Naive thymus-derived CD8-positive, alpha-beta T cell (primary cell): ENCODE results near the gene CCDC107. TPM values are rescaled to one million over a fixed set of nuclear protein-coding genes. Genes with fewer than 3 reads are reported as not detected.

Experiments
- ATAC-seq, 2 donors: fragments of 150-1000 bp; cut with Tn5 transposase in 1 of 2; sonication (Bioruptor Pico), chemical (Tn5 transposase) in 1 of 2; 1 replicate in 1 of 2; 2 replicates in 1 of 2; pipeline ENCODE4 v1.10.0; 2021; ENCODE audit warnings: mild to moderate bottlenecking in 2 of 2, moderate library complexity in 2 of 2
- POLR2A ChIA-PET: fragments of 350-600 bp; sonication (Branson Sonifier 250); formaldehyde crosslinking; loops from one replicate; lab custom pipeline; 2021; ENCODE audit warnings: antibody characterized with exemption; lab: Charles Lee
- DNase-seq, 10 donors: peaks; one replicate each; pipeline versions ENCODE4 v3.0.0 to v3.0.0-alpha.2; 2020 to 2022
- H3K27ac Mint-ChIP-seq, 10 donors: one replicate each; pipeline ENCODE4 v1.8.0; 2020 to 2022; ENCODE audit warnings: mild to moderate bottlenecking in 10 of 10, mixed read lengths in 10 of 10, moderate library complexity in 4 of 10, inconsistent platforms in 1 of 10
- H3K27me3 Mint-ChIP-seq, 5 donors: one replicate each; pipeline ENCODE4 v1.8.0; 2021 to 2022; ENCODE audit warnings: mixed read lengths in 5 of 5
- H3K36me3 Mint-ChIP-seq, 3 donors: one replicate each; pipeline ENCODE4 v1.8.0; 2020 to 2022; ENCODE audit warnings: mixed read lengths in 3 of 3, mild to moderate bottlenecking in 2 of 3, inconsistent platforms in 1 of 3
- H3K4me1 Mint-ChIP-seq, 4 donors: one replicate each; pipeline ENCODE4 v1.8.0; 2021 to 2022; ENCODE audit warnings: mixed read lengths in 4 of 4
- H3K4me3 Mint-ChIP-seq, 10 donors: one replicate each; pipeline ENCODE4 v1.8.0; 2020 to 2022; ENCODE audit warnings: mild to moderate bottlenecking in 10 of 10, mixed read lengths in 10 of 10, moderate library complexity in 6 of 10, inconsistent platforms in 1 of 10
- H3K9me3 Mint-ChIP-seq, 9 donors: one replicate each; pipeline ENCODE4 v1.8.0; 2020 to 2022; ENCODE audit warnings: mixed read lengths in 9 of 9, mild to moderate bottlenecking in 3 of 9, inconsistent platforms in 1 of 9, moderate library complexity in 1 of 9
- polyA plus RNA-seq, 3 donors: library from polyadenylated mRNA; unstranded; fragments of 300-500 nt; fragmentation: Illumina TruSeq; gene quantifications; one replicate each; pipeline ENCODE4 v1.2.3, GENCODE V29; 2021
- total RNA-seq, 8 experiments: library from RNA in 2 of 8; stranded (reverse) in 2 of 8; gene quantifications; one replicate each; pipeline ENCODE4 v1.2.3 and lab custom pipeline; 2021 to 2026

CCDC107 gene
- total and polyA plus RNA-seq, 5 experiments from 2014 or later: 13.8 to 59.0 (median 45.9) TPM

DNA sequence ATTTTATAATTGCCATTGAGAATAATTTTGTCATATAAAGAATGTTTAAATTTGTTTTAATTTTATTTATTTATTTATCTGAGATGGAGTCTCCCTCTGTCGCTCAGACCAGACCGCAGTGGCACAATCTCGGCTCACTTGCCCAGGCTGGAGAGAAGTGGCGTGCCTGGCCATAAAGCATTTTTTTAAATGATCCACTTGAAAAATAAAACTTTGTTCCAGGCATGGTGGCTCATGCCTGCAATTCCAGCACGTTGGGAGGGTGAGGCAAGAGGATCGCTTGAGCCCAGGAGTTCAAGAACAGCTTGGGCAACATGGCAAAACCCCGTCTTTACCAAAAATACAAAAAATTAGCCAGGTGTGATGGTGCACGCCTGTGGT lies 5.3 kb upstream of the CCDC107 start:
- H3K4me1 Mint-ChIP-seq: peaks cover 36 to 75% (median 62%) of the 10 kb centered on the region in 4 donors
- peak overlapping the region in 5 of 10 donors; percentile 4 to 67 (median 44) for H3K27ac Mint-ChIP-seq
- H3K36me3 Mint-ChIP-seq: peaks cover 0 to 7% (median 2%) of the 10 kb centered on the region in 3 donors

DNA sequence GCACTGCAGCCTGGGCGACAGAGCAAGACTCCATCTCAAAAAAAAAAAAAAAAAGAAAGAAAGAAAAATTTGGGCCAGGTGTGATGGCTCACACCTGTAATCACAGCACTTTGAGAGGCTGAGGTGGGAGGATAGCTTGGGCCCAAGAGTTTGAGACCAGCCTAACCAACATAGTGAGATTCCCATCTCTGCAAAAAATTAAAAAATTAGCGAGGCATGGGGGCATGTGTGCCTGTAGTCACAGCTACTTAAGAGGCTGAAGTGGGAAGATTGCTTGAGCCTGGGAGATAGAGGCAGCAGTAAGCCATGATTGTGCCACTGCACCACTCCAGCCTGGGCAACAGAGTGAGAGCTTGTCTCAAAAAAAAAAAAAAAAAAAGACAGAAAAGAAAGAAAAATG lies 4.5 kb upstream of the CCDC107 start:
- POLR2A ChIA-PET: interaction anchor here (1.0 kb wide), 1 partner anchor 10 kb away, joined by 5 read pairs; no protein-coding TSS in a partner anchor
- H3K4me3 Mint-ChIP-seq: no peak overlapping the region
- peaks cover 0 to 6% (median 0%) of the 10 kb centered on the region in 9 donors for H3K9me3 Mint-ChIP-seq
- H3K27me3 Mint-ChIP-seq: peaks cover 0 to 5% (median 0%) of the 10 kb centered on the region in 5 donors
- no peak for ATAC-seq
- H3K4me1 Mint-ChIP-seq: peaks cover 30 to 69% (median 57%) of the 10 kb centered on the region in 4 donors
- DNase-seq: no peak
- peaks cover 0 to 5% (median 4%) of the 10 kb centered on the region in 3 donors for H3K36me3 Mint-ChIP-seq
- peak overlapping the region in 9 of 10 donors; percentile 53 to 84 (median 68) for H3K27ac Mint-ChIP-seq

More for the DNA sequence above, 5.3 kb upstream of the CCDC107 start:
- peaks cover 0 to 3% (median 0%) of the 10 kb centered on the region in 5 donors for H3K27me3 Mint-ChIP-seq
- DNase-seq (no peak), ATAC-seq (no peak)
- H3K9me3 Mint-ChIP-seq: peaks cover 0 to 3% (median 0%) of the 10 kb centered on the region in 9 donors
- POLR2A ChIA-PET: interaction anchor here (0.7 to 1.4 kb wide), 3 partner anchors 11 to 36 kb away, joined by 3 to 5 read pairs (median 4); no protein-coding TSS in a partner anchor
- no peak overlapping the region for H3K4me3 Mint-ChIP-seq

DNA sequence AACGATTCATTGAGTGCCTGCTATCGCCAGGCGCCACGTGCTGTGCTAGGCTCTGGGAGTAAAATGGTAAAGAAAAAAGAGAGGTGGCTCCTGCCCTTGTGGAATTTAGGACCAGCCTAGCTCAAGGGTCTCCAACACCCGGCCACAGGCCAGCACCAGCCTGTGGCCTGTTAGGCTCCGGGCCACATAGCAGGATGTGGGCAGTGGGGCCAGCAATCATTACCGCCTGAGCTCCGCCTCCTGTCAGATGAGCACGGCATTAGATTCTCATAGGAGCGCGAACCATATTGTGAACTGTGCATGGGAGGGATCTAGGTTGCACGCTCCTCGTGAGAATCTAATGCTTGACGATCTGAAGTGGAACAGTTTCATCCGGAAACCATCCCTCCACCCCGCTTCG lies 1.7 kb upstream of the CCDC107 start:
- DNase-seq (no peak), ATAC-seq (no peak)
- Mint-ChIP-seq H3K4me3 (peak overlapping the region; percentile 7 to 94 (median 86)), H3K36me3 (peaks cover 4 to 26% (median 13%) of the 10 kb centered on the region in 3 donors), H3K9me3 (peaks cover 0 to 6% (median 0%) of the 10 kb centered on the region in 9 donors), H3K27me3 (peaks cover 0 to 5% (median 0%) of the 10 kb centered on the region in 5 donors), H3K4me1 (peaks cover 29 to 74% (median 68%) of the 10 kb centered on the region in 4 donors), H3K27ac (peak overlapping the region; percentile 94 to 100 (median 98))
- POLR2A ChIA-PET: interaction anchor here (0.8 to 8.7 kb wide), 6 partner anchors 8 to 1019 kb away, joined by 3 to 180 read pairs (median 18); partner anchors contain the start of genes ARHGEF39, CREB3, SIGMAR1 and SIT1

DNA sequence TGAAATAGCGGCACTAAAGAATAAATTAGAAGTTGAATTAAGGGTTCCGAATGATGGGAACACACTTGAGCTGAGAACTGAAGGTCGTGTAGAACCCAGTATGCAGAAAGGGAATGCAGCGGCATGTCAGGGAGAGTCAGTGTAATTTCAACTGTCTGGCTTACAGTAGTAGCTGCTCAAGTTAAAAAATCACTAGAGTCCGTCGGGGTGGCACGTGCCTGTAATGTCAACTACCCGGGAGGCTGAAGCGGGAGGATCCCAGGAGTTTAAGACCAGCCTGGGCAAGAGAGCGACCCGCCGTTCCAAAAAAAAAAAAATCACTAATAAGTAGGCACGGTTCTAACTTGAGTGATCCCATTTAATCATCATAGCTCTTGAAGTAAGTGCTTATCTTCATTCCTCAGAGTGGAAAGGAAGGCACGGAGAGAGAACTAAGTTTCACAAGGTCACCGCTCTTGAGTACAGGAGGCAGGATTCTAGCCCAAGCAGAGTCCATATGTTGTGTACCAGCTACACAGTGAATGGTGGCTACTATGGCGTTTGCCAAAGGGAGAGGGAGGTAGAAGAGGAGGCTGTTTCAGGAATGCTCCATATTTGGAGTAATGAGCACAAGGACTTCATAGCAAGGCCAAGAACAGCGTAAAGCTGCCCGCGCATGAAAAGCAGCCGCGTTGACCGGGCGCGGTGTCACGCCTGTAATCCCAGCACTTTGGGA lies 1.1 kb upstream of the CCDC107 start:
- H3K4me3 Mint-ChIP-seq: peak overlapping the region; percentile 74 to 94 (median 87)
- POLR2A ChIA-PET: interaction anchor here (1.1 to 8.7 kb wide), 11 partner anchors 10 to 1020 kb away, joined by 3 to 180 read pairs (median 11); partner anchors contain the start of genes CREB3, SIGMAR1, SIT1 and TESK1
- H3K27me3 Mint-ChIP-seq: peaks cover 0 to 5% (median 0%) of the 10 kb centered on the region in 5 donors
- peaks cover 0 to 6% (median 0%) of the 10 kb centered on the region in 9 donors for H3K9me3 Mint-ChIP-seq
- DNase-seq (peak in 2 of 10 donors; percentile 29), ATAC-seq (peak in 1 of 2 donors; percentile 3)
- peak overlapping the region; percentile 94 to 100 (median 98) for H3K27ac Mint-ChIP-seq
- peaks cover 30 to 73% (median 67%) of the 10 kb centered on the region in 4 donors for H3K4me1 Mint-ChIP-seq
- H3K36me3 Mint-ChIP-seq: peaks cover 4 to 29% (median 13%) of the 10 kb centered on the region in 3 donors

DNA sequence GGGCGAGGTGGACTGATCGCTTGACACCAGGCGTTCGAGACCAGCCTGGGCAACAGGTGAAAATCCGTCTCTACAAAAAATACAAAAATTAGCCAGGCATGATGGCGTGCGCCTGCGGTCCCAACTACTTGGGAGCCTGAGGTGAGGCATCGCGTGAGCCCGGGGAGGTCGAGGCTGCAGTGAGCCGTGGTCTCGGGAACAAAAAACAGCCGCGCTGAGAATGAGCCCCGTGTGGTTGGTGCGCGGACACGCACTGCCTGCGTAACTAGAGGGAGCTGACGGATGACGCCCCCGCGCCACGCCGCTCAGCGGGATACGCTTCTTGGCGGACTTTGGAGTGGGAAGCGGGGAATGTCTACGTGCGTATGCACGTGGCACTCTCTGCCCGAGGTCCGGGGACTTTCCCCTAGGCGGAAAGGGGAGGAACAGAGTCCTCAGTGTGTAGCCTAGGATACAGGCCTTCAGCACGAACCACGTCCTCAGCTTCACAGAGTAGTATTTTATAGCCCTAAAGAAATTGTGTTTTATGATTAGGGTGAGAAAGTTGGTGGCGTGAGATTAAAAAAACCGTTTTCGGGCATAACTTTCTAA lies 451 bp upstream of the CCDC107 start, which contains the start of gene RMRP:
Gene RMRP, minus strand, starts transcription at position 474 of the 591 bp plus-strand sequence.
- H3K4me1 Mint-ChIP-seq: peaks cover 36 to 75% (median 70%) of the 10 kb centered on the region in 4 donors
- H3K27ac Mint-ChIP-seq: peak within 1 kb of the TSS; percentile 94 to 100 (median 98)
- peaks cover 4 to 29% (median 13%) of the 10 kb centered on the region in 3 donors for H3K36me3 Mint-ChIP-seq
- DNase-seq (peak in 9 of 10 donors; percentile 69 to 94 (median 89)), ATAC-seq (peak; percentile 83 to 85)
- H3K9me3 Mint-ChIP-seq: peaks cover 0 to 6% (median 0%) of the 10 kb centered on the region in 9 donors
- H3K4me3 Mint-ChIP-seq: peak within 1 kb of the TSS; percentile 74 to 94 (median 87)
- H3K27me3 Mint-ChIP-seq: peaks cover 0 to 5% (median 0%) of the 10 kb centered on the region in 5 donors
- POLR2A ChIA-PET: interaction anchor here (0.7 to 8.7 kb wide), 20 partner anchors 11 to 1020 kb away, joined by 3 to 180 read pairs (median 6); partner anchors contain the start of genes CREB3, GBA2, RGP1 and SIGMAR1

DNA sequence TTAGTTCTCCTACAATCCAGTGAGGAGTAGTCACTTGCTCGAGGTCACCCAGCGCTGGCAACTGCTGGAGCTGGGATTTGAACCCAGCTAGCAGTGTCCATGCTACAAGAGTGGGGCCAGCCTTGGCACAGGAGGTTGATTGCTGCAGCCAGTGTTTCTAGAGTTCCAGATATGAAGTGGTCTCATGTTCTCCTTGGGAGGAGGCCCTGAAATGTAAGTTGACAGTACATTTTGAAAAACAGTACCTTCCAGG lies 802 bp downstream of the CCDC107 start:
- H3K27ac Mint-ChIP-seq: peak overlapping the region; percentile 68 to 100 (median 95)
- H3K4me3 Mint-ChIP-seq: peak overlapping the region; percentile 74 to 94 (median 87)
- H3K36me3 Mint-ChIP-seq: peaks cover 4 to 29% (median 13%) of the 10 kb centered on the region in 3 donors
- POLR2A ChIA-PET: interaction anchor here (0.7 to 8.7 kb wide), 15 partner anchors 11 to 170 kb away, joined by 3 to 180 read pairs (median 8); partner anchors contain the start of genes CREB3, FAM221B, GBA2 and HINT2
- H3K27me3 Mint-ChIP-seq: peaks cover 0 to 5% (median 0%) of the 10 kb centered on the region in 5 donors
- DNase-seq (no peak), ATAC-seq (no peak)
- peaks cover 0 to 6% (median 0%) of the 10 kb centered on the region in 9 donors for H3K9me3 Mint-ChIP-seq
- peaks cover 40 to 84% (median 81%) of the 10 kb centered on the region in 4 donors for H3K4me1 Mint-ChIP-seq

DNA sequence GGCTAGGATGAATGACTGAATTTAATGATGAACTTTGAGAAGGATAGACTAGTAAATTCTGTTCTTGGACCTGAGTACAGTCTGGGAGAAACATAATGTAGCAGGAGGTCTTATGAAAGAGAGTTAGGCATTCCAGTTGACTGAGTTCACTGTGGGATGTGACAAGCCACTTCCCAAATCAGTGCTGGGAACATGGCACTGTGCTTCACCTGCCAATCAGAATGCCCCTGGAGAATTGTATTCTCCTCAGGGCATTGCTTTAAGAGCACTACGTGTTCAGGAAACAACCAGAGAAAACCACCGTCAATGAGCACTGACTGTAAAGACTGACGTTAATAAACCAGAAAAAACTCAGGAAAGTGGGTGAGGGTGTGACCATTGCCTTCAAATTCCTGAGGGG lies 1.2 kb downstream of the CCDC107 start:
- Mint-ChIP-seq H3K4me3 (peak overlapping the region; percentile 74 to 94 (median 87)), H3K9me3 (peaks cover 0 to 6% (median 0%) of the 10 kb centered on the region in 9 donors), H3K36me3 (peaks cover 4 to 29% (median 13%) of the 10 kb centered on the region in 3 donors), H3K4me1 (peaks cover 42 to 86% (median 84%) of the 10 kb centered on the region in 4 donors), H3K27ac (peak overlapping the region; percentile 68 to 100 (median 95)), H3K27me3 (peaks cover 0 to 5% (median 0%) of the 10 kb centered on the region in 5 donors)
- ATAC-seq (no peak), DNase-seq (no peak)
- POLR2A ChIA-PET: interaction anchor here (0.7 to 8.7 kb wide), 9 partner anchors 13 to 90 kb away, joined by 4 to 180 read pairs (median 14); partner anchors contain the start of genes CREB3, GBA2, RGP1 and SIT1

DNA sequence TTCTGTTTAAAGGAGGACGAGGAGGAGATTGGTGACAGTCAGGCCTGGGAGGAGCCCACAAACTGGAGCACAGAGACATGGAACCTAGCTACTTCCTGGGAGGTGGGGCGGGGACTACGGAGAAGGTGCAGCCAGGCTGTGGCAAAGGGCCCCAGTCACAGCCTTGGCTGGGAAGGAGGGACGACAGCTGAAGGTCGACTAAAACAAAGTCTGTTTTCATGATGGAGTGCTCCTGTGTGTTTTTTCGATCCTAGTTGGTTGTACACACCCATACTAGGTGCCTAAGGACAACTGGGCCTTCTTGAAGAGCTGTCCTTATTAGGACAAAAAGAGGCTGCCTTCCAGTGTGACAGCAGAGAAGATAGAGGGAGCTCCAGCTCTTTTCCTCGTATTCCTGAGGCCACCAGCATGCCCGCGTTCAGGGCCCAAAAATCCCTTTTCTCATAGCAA lies 2.9 kb downstream of the CCDC107 start:
- POLR2A ChIA-PET: interaction anchor here (0.9 to 8.7 kb wide), 7 partner anchors 14 to 95 kb away, joined by 3 to 180 read pairs (median 4); partner anchors contain the start of genes CREB3, SIT1 and TLN1
- H3K4me3 Mint-ChIP-seq: peak overlapping the region in 9 of 10 donors; percentile 10 to 88 (median 42)
- H3K27me3 Mint-ChIP-seq: peaks cover 0 to 5% (median 0%) of the 10 kb centered on the region in 5 donors
- H3K9me3 Mint-ChIP-seq: peaks cover 0 to 6% (median 0%) of the 10 kb centered on the region in 9 donors
- ATAC-seq: no peak
- no peak for DNase-seq
- peaks cover 45 to 95% (median 87%) of the 10 kb centered on the region in 4 donors for H3K4me1 Mint-ChIP-seq
- H3K27ac Mint-ChIP-seq: peak overlapping the region; percentile 44 to 99 (median 68)
- peaks cover 4 to 29% (median 13%) of the 10 kb centered on the region in 3 donors for H3K36me3 Mint-ChIP-seq

DNA sequence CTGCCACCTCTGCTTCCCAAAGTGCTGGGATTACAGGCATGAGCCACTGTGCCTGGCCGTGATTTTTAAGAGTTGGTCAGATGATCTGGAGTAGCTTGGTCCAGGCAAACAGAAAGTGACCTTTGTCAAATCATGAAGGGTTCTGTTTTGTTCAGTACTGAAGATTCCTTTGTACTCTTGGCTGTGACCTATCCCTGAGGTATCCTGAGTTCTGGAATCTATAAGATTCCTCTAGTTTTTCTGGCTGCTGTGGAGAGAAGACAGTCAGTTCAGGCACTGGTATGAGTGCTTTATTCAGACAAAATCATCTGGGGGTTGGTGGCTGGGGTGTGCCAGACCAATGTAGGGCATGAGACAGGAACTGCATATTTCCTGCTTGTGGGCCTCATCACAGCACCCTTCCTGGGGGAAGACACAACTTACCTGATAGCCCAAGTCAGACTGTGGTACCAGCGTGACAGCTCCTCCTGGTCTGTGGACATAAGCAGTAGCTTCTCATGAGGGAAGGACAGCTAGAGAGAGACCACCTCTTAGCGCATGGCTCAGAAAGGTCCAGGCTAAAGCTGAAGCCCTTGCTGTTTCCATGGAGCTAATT lies 3.8 kb downstream of the CCDC107 start:
- ATAC-seq (no peak), DNase-seq (peak in 4 of 10 donors; percentile 30 to 46 (median 38))
- peaks cover 4 to 29% (median 13%) of the 10 kb centered on the region in 3 donors for H3K36me3 Mint-ChIP-seq
- peak overlapping the region; percentile 54 to 80 (median 72) for H3K4me3 Mint-ChIP-seq
- H3K27me3 Mint-ChIP-seq: peaks cover 0 to 5% (median 0%) of the 10 kb centered on the region in 5 donors
- POLR2A ChIA-PET: interaction anchor here (1.0 to 8.7 kb wide), 5 partner anchors 15 to 70 kb away, joined by 3 to 180 read pairs (median 6); partner anchors contain the start of genes CREB3, SIT1 and TLN1
- H3K27ac Mint-ChIP-seq: peak overlapping the region; percentile 11 to 99 (median 86)
- peaks cover 46 to 91% (median 86%) of the 10 kb centered on the region in 4 donors for H3K4me1 Mint-ChIP-seq
- peaks cover 0 to 6% (median 0%) of the 10 kb centered on the region in 9 donors for H3K9me3 Mint-ChIP-seq

DNA sequence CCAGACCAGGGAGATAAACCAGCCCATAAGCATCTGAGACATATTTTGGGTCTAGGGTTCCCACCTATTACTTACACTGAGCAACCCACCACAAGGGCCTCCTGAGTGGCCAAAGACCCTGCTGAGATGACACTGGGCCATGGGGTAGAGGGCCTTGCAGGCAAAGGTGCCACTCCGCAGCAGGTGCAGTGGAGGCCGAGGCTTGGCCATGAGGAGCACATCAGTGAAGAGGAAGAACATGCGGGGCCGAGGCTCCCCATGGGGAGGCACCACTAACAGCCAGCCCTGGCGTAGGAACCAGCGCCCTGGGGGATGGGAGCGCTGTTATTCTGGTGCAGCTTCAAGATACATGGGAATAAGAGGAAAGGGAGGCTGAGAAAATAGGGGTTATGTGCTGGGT lies 4.3 kb downstream of the CCDC107 start:
- no peak for DNase-seq
- Mint-ChIP-seq H3K4me3 (peak overlapping the region in 9 of 10 donors; percentile 56 to 80 (median 72)), H3K9me3 (peaks cover 0 to 6% (median 0%) of the 10 kb centered on the region in 9 donors), H3K4me1 (peaks cover 41 to 85% (median 80%) of the 10 kb centered on the region in 4 donors), H3K36me3 (peaks cover 4 to 28% (median 13%) of the 10 kb centered on the region in 3 donors), H3K27ac (peak overlapping the region; percentile 35 to 99 (median 88)), H3K27me3 (peaks cover 0 to 7% (median 0%) of the 10 kb centered on the region in 5 donors)
- ATAC-seq: no peak
- POLR2A ChIA-PET: interaction anchor here (2.9 to 8.7 kb wide), 2 partner anchors 16 to 70 kb away, joined by 10 to 180 read pairs; partner anchors contain the start of genes CREB3, SIT1 and TLN1
